ENCODE results near the gene SPC25.

DNA sequence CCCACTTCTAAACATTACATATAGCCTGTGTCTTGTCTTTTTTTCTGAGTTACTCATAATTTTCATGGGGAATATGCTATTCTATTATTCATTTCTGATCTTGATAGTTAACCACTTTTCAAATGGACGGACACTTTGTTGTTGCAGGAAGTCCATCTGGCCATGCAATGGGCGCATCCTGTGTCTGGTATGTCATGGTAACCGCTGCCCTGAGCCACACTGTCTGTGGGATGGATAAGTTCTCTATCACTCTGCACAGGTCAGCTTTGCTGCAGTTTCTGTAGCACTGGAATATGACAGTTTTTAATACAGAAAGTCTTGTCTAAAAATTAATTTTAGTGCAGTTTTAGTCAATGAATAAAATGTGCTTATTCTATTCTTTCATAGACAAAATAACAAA lies 14.1 kb upstream of the SPC25 start:
- TF ChIP-seq SREBF1 (IDR thresholded peaks at IDR 0.05; ENCODE audit: low read length): no peak
- no peak for TF ChIP-seq CTCF (IDR thresholded peaks at IDR 0.05 in 2 of 3, conservative IDR thresholded peaks at IDR 0.05 in 1 of 3; ENCODE audit: control insufficient read depth in 2 of 3, extremely low read depth in 1 of 3, insufficient read depth in 1 of 3, low read depth in 3 of 3, low read length in 3 of 3)
- no peak for TF ChIP-seq CBX3 (IDR thresholded peaks at IDR 0.05; ENCODE audit: borderline replicate concordance, low read depth)
- no peak for TF ChIP-seq HDAC6 (IDR thresholded peaks at IDR 0.05; ENCODE audit: unreplicated experiment)
- no peak for TF ChIP-seq YY1 (IDR thresholded peaks at IDR 0.05; ENCODE audit: low read depth, low read length)
